Right lobe of liver (tissue), 6 donors: ENCODE measurements around the gene ERBIN. TPM values are rescaled to one million over a fixed set of nuclear protein-coding genes. Genes with fewer than 3 reads are reported as not detected.

Experiments used
- ATAC-seq, 4 donors: fragments of 200-7000 bp; cut with Tn5 transposase; one replicate each; pipeline ENCODE4 v1.9.1; 2020; ENCODE audit warnings: mild to moderate bottlenecking in 4 of 4, moderate library complexity in 4 of 4
- DNase-seq, 3 donors: peaks; one replicate each; pipeline ENCODE4 v3.0.0-alpha.2; 2020
- H3K27ac ChIP-seq, 3 donors: fragments of 200-600 bp; one replicate each; pipeline ENCODE4 v1.8.0; 2022
- H3K27me3 ChIP-seq, 2 donors: fragments of 200-600 bp; one replicate each; pipeline ENCODE4 v1.8.0; 2022
- H3K36me3 ChIP-seq, 4 donors: fragments of 200-600 bp; sonication (generic) in 1 of 4; one replicate each; pipeline versions ENCODE4 v1.5.1 to v1.8.0; 2017 to 2022; ENCODE audit warnings: control low read depth in 1 of 4
- H3K4me1 ChIP-seq, 4 donors: fragments of 200-600 bp; sonication (generic) in 1 of 4; one replicate each; pipeline versions ENCODE4 v1.5.1 to v1.8.0; 2017 to 2022; ENCODE audit warnings: control low read depth in 1 of 4
- H3K4me3 ChIP-seq, 3 donors: fragments of 200-600 bp; one replicate each; pipeline ENCODE4 v1.8.0; 2022
- H3K9me3 ChIP-seq, 4 donors: fragments of 200-600 bp; sonication (generic) in 1 of 4; one replicate each; pipeline versions ENCODE4 v1.5.1 to v1.8.0; 2017 to 2022; ENCODE audit warnings: control low read depth in 1 of 4
- CTCF ChIP-seq, 4 donors: fragments of 200-600 bp in 3 of 4; fragments of 450-650 bp in 1 of 4; IDR thresholded peaks; one replicate each; pipeline versions ENCODE4 v1.5.1 to v1.8.0; 2016 to 2022; ENCODE audit warnings: antibody characterized with exemption in 4 of 4, mild to moderate bottlenecking in 2 of 4
- POLR2A ChIP-seq: fragments of 450-650 bp; IDR thresholded peaks from one replicate; pipeline ENCODE4 v1.6.1; 2017; ENCODE audit warnings: antibody characterized with exemption, mild to moderate bottlenecking
- WGBS: methylation state at CpG from one replicate; pipeline ENCODE4 v1.1.6; 2018; ENCODE audit warnings: low coverage, low lambda C conversion rate; ENCODE audit not compliant: insufficient coverage; ENCODE audit errors: missing lambda C conversion rate; 5-methylcytosine and 5-hydroxymethylcytosine counted together
- intact Hi-C, 2 donors: fragments of 100-400 bp; cut with DNase I; formaldehyde crosslinking; loops; one replicate each; pipeline versions ENCODE4 v1.11.2 to v1.14.1; 2022
- total RNA-seq, 6 experiments: library from RNA; depleted of rRNA in 2 of 6; stranded (reverse); fragments of >200 nt in 2 of 6; fragmentation: NEBNext Ultra II Directional in 3 of 6; extraction: Animal tissue kit (Norgen Biotek cat#: 25700) in 3 of 6; gene quantifications; one replicate each; pipeline versions ENCODE4 v1.1.0 to v1.2.4, GENCODE V29; 2016 to 2023
- donor health status: DM: no; HTN: yes; CAD: no.
- donor health status: DM: no; HTN: no; CAD: no.
- donor health status: DM: no; HTN: no; CAD: no.
- donor health status: DM: no; HTN: yes; CAD: no.
- donor health status: DM: no; HTN: yes; CAD: no.

ERBIN gene
- total RNA-seq, 6 experiments from 2014 or later: 31.0 to 45.3 (median 32.8) TPM

GRCh38 chr5:66100851-66101250, 174.5 kb downstream of the ERBIN start:
- no peaks in the 10 kb centered on the region for H3K36me3 ChIP-seq
- no peak overlapping the region for H3K4me3 ChIP-seq
- H3K27ac ChIP-seq: no peak overlapping the region
- H3K9me3 ChIP-seq: peaks cover 0 to 8% (median 3%) of the 10 kb centered on the region in 4 donors
- no peak for ATAC-seq
- TF ChIP-seq POLR2A (no peak), CTCF (IDR thresholded peaks at IDR 0.05) (no peak)
- DNase-seq: no peak
- intact Hi-C loops: no loop called here
- H3K27me3 ChIP-seq: no peaks in the 10 kb centered on the region
- no CpG with 5 or more reads among the region's 2 CpGs for WGBS
- H3K4me1 ChIP-seq: no peaks in the 10 kb centered on the region

GRCh38 chr5:66113160-66113559, 186.8 kb downstream of the ERBIN start:
- 86% methylated on average over 2 of the region's 2 CpGs for WGBS
- peaks cover 0 to 12% (median 0%) of the 10 kb centered on the region in 4 donors for H3K9me3 ChIP-seq

GRCh38 chr5:66118304-66118703, 191.9 kb downstream of the ERBIN start:
- DNase-seq (no peak), ATAC-seq (no peak)
- no peaks in the 10 kb centered on the region for H3K4me1 ChIP-seq
- intact Hi-C loops: no loop called here
- no peaks in the 10 kb centered on the region for H3K36me3 ChIP-seq
- peaks cover 0 to 5% (median 0%) of the 10 kb centered on the region in 4 donors for H3K9me3 ChIP-seq
- no peak for TF ChIP-seq CTCF (IDR thresholded peaks at IDR 0.05)
- TF ChIP-seq POLR2A: no peak
- no peak overlapping the region for H3K27ac ChIP-seq
- H3K4me3 ChIP-seq: no peak overlapping the region
- 70% methylated on average over 3 of the region's 4 CpGs for WGBS
- H3K27me3 ChIP-seq: no peaks in the 10 kb centered on the region

More at GRCh38 chr5:66113160-66113559, 186.8 kb downstream of the ERBIN start:
- Histone ChIP-seq H3K36me3 (no peaks in the 10 kb centered on the region), H3K27me3 (no peaks in the 10 kb centered on the region), H3K4me3 (no peak overlapping the region), H3K27ac (no peak overlapping the region), H3K4me1 (no peaks in the 10 kb centered on the region)
- intact Hi-C loops: no loop called here
- TF ChIP-seq CTCF (IDR thresholded peaks at IDR 0.05): no peak
- TF ChIP-seq POLR2A: no peak
- DNase-seq (no peak), ATAC-seq (no peak)

- H3K4me1 ChIP-seq: no peaks in the 10 kb centered on the region
- ATAC-seq (no peak), DNase-seq (no peak)
- TF ChIP-seq CTCF (IDR thresholded peaks at IDR 0.05) (no peak), POLR2A (no peak)
- WGBS: 73% methylated on average over 1 of the region's 2 CpGs
- intact Hi-C loops: no loop called here
- H3K4me3 ChIP-seq: no peak overlapping the region
- no peak overlapping the region for H3K27ac ChIP-seq
- no peaks in the 10 kb centered on the region for H3K27me3 ChIP-seq
- H3K36me3 ChIP-seq: no peaks in the 10 kb centered on the region
- no peaks in the 10 kb centered on the region for H3K9me3 ChIP-seq
Observed at GRCh38 chr5:66122379-66123034, 196.1 kb downstream of the ERBIN start.
